Measurements from ENCODE around the gene IGSF8. TPM values are rescaled to one million over a fixed set of nuclear protein-coding genes. Genes with fewer than 3 reads are reported as not detected.

Gene IGSF8
- total and polyA plus RNA-seq, 8 donors: 27.5 to 38.3 (median 31.7) TPM

GRCh38 chr1:160087118-160087662 is 11.2 kb downstream of the IGSF8 start:
- intact Hi-C loops (cut with DNase I): no loop called here
- no peak for TF ChIP-seq CTCF (IDR thresholded peaks at IDR 0.05)

GRCh38 chr1:160086456-160086892 is 11.9 kb downstream of the IGSF8 start:
- Histone ChIP-seq H3K36me3 (peaks cover 0 to 22% of the 10 kb centered on the region in 2 donors), H3K9me3 (no peaks in the 10 kb centered on the region), H3K27me3 (peaks cover 22 to 32% of the 10 kb centered on the region in 2 donors), H3K4me1 (peaks cover 5 to 8% of the 10 kb centered on the region in 2 donors), H3K4me3 (no peak overlapping the region), H3K27ac (no peak overlapping the region)
- TF ChIP-seq CTCF (IDR thresholded peaks at IDR 0.05): no peak
- intact Hi-C loops (cut with DNase I): no loop called here
- no peak for ATAC-seq
- no peak for DNase-seq

More at GRCh38 chr1:160087118-160087662, 11.2 kb downstream of the IGSF8 start:
- Histone ChIP-seq H3K4me1 (peaks cover 5 to 8% of the 10 kb centered on the region in 2 donors), H3K9me3 (no peaks in the 10 kb centered on the region), H3K36me3 (peaks cover 0 to 29% of the 10 kb centered on the region in 2 donors), H3K27ac (no peak overlapping the region), H3K27me3 (peaks cover 19 to 25% of the 10 kb centered on the region in 2 donors), H3K4me3 (no peak overlapping the region)
- ATAC-seq: no peak
- DNase-seq: no peak

GRCh38 chr1:160085686-160086455 is 12.5 kb downstream of the IGSF8 start:
- peak; percentile 74 to 84 for TF ChIP-seq CTCF (IDR thresholded peaks at IDR 0.05)
- peak in 3 of 4 donors; percentile 71 to 90 (median 74) for DNase-seq
- Histone ChIP-seq H3K9me3 (no peaks in the 10 kb centered on the region), H3K4me3 (no peak overlapping the region), H3K36me3 (peaks cover 0 to 17% of the 10 kb centered on the region in 2 donors), H3K27ac (no peak overlapping the region), H3K27me3 (peaks cover 23 to 38% of the 10 kb centered on the region in 2 donors), H3K4me1 (peaks cover 5 to 8% of the 10 kb centered on the region in 2 donors)
- intact Hi-C loops (cut with DNase I): no loop called here
- peak; percentile 77 for ATAC-seq

GRCh38 chr1:160084771-160085321 is 13.6 kb downstream of the IGSF8 start:
- no peak for ATAC-seq
- intact Hi-C loops (cut with DNase I): no loop called here
- TF ChIP-seq CTCF (IDR thresholded peaks at IDR 0.05): no peak
- Histone ChIP-seq H3K9me3 (no peaks in the 10 kb centered on the region), H3K27ac (no peak overlapping the region), H3K4me3 (no peak overlapping the region), H3K4me1 (peaks cover 5 to 8% of the 10 kb centered on the region in 2 donors), H3K27me3 (peaks cover 33 to 48% of the 10 kb centered on the region in 2 donors), H3K36me3 (peaks cover 0 to 7% of the 10 kb centered on the region in 2 donors)
- DNase-seq: no peak

Measured in left lung (tissue), 10 donors.